AG08395 (cell line): ENCODE results near the gene S1PR1.
"Not testable (repeated sequence)": the region's sequence is repeated elsewhere in the genome, so short reads cannot be mapped to it uniquely, and the experiment has no call there.

Source experiments
- DNase-seq: peaks from one replicate; pipeline ENCODE4 v3.0.0; 2012; ENCODE audit warnings: mixed read lengths, low spot score

S1PR1 gene

GRCh38 chr1:101236516-101237228, at the start of gene S1PR1:
TSS of gene S1PR1 (plus strand) at chr1:101237019. CDS start at chr1:101238985, 1,966 bp downstream.
- DNase-seq = peak; percentile 34

DNA sequence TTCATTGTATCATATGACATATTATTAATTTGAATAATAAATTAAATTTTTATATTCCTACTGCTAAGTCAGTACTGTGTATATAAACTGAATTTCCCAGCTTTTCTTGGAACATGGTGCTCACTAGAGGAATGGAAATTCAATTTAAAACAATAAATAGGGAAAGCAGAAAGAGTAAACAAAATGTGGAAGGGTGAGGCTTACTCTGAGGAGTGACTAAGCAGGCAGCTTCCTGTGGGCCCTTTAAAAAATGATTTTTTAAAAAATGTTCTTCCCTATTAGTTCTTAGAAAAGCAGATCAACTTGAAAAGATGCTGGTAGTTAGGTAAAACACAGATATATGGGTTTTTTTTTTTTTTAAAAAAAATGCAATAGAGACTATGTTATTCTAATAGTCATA, 49.5 kb upstream of the S1PR1 start:
- no peak for DNase-seq

GRCh38 chr1:101188331-101188730, 48.5 kb upstream of the S1PR1 start:
- no peak for DNase-seq

DNA sequence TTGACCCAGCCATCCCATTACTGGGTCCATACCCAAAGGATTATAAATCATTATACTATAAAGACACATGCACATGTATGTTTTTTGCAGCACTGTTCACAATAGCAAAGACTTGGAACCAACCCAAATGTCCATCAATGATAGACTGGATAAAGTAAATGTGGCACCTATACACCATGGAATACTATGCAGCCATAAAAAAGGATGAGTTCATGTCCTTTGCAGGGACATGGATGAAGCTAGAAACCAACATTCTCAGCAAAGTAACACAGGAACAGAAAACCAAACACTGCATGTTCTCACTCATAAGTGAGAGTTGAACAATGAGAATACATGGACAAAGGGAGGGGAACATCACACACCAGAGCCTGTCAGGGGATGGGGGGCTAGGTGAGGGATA, 47.9 kb upstream of the S1PR1 start:
- DNase-seq = not testable (repeated sequence)

GRCh38 chr1:101190441-101190840, 46.4 kb upstream of the S1PR1 start:
- DNase-seq = peak; percentile 35

- DNase-seq = no peak
Observed at GRCh38 chr1:101191049-101191448, 45.8 kb upstream of the S1PR1 start.

- DNase-seq = no peak
Observed at GRCh38 chr1:101193733-101194169, 43.1 kb upstream of the S1PR1 start.

GRCh38 chr1:101194746-101195145, 42.1 kb upstream of the S1PR1 start:
- no peak for DNase-seq

DNA sequence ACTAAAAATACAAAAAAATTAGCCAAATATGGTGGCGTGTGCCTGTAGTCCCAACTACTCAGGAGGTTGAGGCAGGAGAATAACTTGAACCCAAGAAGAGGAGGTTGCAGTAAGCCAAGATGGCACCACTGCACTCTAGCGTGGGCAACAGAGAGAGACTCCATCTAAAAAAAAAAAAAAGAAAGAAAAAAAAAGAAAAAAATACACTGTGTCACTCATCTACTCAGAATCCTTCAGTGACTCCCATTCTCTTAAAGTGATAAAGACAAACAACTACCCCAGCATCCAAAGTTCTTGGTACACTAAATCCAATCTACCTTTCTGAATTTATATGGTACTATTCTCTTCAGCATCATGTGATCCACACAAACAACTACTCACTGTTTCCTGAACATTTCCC, 40.2 kb upstream of the S1PR1 start:
- DNase-seq = no peak

DNA sequence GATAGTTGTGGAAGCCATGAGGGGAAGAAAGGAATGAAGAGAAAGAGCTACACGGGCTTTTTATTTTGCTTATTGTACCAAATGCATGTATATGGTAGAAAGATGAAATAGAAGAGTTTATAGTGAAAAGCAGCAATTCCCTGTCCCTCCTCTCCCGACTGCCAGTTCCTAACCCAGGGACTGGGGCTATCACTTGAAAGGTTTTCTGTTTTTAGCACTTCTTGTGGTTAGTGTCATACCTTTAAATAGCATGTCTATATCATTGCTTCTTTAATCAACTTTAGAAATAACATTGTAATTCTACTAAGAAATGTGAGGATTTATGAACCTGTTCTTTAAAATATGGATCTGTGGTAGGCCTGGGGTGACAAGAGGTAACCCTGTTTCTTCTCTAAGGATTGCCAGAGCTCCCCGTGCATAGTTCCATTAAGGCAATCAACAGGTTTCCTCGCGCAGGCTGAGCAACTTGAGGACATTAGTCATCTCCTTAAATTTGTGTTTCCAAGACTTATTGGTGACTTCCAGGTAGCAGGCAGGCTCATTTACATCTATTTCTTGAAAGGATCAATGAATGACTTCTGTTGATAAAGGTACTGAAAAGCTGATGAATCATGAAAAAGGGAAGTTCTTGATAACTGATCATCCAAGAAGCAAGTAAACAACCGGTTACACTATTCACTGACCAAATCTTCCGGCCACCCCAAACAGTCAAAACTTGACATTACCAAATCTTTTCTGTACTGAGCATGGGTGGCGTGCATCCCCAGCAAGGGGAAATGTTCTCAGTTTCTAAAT, 37.8 kb upstream of the S1PR1 start:
- DNase-seq = no peak

GRCh38 chr1:101199637-101199982, 37.2 kb upstream of the S1PR1 start:
- no peak for DNase-seq

GRCh38 chr1:101200513-101200912, 36.3 kb upstream of the S1PR1 start:
- peak; percentile 93 for DNase-seq

DNA sequence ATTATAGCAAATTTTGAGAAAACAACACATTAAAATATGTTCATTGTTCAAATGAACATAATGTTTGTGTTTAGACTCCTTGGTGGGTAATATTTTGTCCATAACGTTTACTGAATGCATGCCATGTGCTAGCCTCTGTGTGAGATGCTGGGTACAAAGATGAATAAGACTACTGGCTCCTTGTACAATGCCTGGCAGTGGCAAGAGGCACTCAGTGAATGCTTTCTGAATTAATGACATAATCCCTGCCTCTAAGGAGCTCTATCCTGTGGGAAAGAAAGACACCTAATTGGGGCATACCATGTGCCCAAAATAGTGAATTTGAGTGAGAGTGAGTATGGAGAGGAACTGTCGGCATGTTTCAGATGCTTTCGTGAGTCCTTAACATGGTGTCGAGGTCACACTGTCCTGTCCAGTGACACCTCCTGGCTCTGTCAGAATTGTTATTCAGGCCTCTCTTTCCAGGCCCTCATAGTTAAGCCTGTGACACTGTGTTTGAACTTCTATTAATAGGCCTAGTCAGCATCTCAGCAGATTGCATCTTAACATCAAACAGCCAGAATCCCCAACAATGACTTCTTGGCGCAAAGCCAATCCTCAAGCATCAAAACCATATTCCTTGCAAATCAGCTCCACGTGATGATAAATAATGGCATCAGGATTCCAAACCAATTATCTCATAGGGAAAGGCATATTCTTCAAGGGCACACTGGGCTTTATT, 32.8 kb upstream of the S1PR1 start:
- DNase-seq = peak; percentile 33

DNA sequence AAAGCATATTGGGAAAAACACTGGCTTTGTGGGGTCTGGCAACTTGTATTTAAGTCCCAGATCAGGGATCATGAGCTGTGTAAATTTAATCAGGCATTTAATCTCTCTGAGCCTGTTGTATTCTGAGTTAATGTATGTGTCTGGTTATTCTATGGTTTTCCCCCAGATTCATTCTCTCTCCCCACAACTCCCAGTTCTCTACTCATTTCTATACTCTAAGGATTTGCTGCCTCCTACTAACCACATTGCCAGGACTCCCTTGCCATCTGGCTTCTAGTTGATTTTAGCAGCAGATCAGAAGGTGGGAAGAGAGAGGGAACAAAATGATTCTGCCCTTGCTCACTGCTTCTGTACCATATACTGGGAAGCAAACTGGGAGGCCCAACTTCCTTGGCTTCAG, 31.4 kb upstream of the S1PR1 start:
- DNase-seq = no peak

GRCh38 chr1:101206139-101206538, 30.7 kb upstream of the S1PR1 start:
- not testable (repeated sequence) for DNase-seq

- DNase-seq = not testable (repeated sequence)
Observed at GRCh38 chr1:101207271-101207670, 29.5 kb upstream of the S1PR1 start.

DNA sequence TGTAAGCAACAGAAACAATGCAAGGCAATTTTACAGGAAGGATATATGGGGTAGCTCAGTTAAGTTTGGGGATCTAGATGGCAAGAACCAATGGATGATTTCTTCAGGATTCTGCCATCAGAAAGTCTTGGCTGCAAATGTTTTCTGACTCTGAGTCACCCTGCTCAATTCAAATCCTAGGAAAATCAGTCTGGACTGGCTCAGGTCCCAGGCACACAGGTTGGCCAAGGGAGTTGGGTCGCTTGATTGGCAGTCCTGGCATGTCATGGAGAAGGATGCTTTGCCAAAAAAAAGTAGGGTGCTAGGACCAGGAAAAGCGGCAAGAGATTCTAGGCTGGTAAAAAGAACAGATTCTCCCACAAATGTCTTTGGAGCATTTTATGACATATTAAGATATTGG, 28.9 kb upstream of the S1PR1 start:
- peak; percentile 8 for DNase-seq

GRCh38 chr1:101215363-101216011, 21.3 kb upstream of the S1PR1 start:
- DNase-seq = no peak

- DNase-seq = no peak
Observed at GRCh38 chr1:101216623-101217022, 20.2 kb upstream of the S1PR1 start.

- no peak for DNase-seq
Observed at GRCh38 chr1:101217148-101217547, 19.7 kb upstream of the S1PR1 start.

DNA sequence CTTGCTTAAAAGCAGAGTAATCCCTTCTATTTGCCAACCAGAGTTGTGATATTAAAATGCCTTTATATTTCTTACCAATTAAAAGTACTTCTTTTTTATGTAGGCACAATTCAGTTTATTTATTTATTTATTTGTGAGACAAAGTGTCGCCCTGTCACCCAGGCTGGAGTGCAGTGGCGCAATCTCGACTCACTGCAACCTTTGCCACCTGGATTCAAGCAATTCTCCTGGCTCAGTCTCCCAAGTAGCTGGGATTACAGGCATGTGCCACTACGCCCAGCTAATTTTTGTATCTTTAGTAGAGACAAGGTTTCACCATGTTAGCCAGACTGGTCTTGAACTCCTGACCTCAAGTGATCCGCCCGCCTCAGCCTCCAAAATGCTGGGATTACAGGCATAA, 17.9 kb upstream of the S1PR1 start:
- DNase-seq = not testable (repeated sequence)
